Ishikawa (cell line): ENCODE measurements around the gene NUP88.

ENCODE experiments used
- CEBPB ChIP-seq: IDR thresholded peaks from 2 replicates; pipeline ENCODE4 v1.6.1; 2012
- CREB1 ChIP-seq: IDR thresholded peaks from 2 replicates; pipeline ENCODE4 v1.6.1; 2012; ENCODE audit warnings: low read depth
- EGR1 ChIP-seq: IDR thresholded peaks from 2 replicates; pipeline ENCODE4 v1.6.1; 2012
- EP300 ChIP-seq: IDR thresholded peaks from 2 replicates; pipeline ENCODE4 v1.6.1; 2012; ENCODE audit warnings: borderline replicate concordance
- RAD21 ChIP-seq: IDR thresholded peaks from 2 replicates; pipeline ENCODE4 v1.6.1; 2012; ENCODE audit warnings: low read depth
- TAF1 ChIP-seq: IDR thresholded peaks from 2 replicates; pipeline ENCODE4 v1.6.1; 2012; ENCODE audit warnings: low read depth, mild to moderate bottlenecking
- TEAD4 ChIP-seq: IDR thresholded peaks from 2 replicates; pipeline ENCODE4 v1.6.1; 2012
- YY1 ChIP-seq: IDR thresholded peaks from 2 replicates; pipeline ENCODE4 v1.6.1; 2012; ENCODE audit warnings: low read depth
- ZBTB7A ChIP-seq: IDR thresholded peaks from 2 replicates; pipeline ENCODE4 v1.6.1; 2012; ENCODE audit warnings: low read depth

DNA sequence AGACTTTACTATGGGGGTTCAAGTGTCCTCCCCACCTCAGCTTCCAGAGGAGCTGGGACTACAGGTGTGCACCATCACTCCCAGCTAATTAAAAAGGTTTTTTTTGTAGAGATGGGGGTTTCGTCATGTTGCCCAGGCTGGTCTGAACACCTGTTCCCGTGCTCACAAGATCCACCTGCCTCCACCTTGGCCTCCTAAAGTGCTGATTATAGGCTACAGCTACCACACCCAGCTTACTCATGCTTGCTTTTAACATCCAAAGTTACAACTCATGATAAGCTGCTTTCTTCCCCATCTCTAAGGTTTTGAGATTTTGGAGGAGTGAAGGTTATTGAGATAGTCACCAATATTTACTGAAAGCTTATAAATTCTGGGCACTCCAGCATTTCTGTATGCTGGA is 2.6 kb downstream of the NUP88 start:
- no peak for TF ChIP-seq YY1
- TF ChIP-seq CREB1: no peak
- no peak for TF ChIP-seq CEBPB
- no peak for TF ChIP-seq RAD21
- no peak for TF ChIP-seq TEAD4
- no peak for TF ChIP-seq EP300
- TF ChIP-seq TAF1: no peak
- TF ChIP-seq ZBTB7A: no peak
- TF ChIP-seq EGR1: no peak
